ENCODE data around the gene PWP1. TPM values are rescaled to one million over a fixed set of nuclear protein-coding genes. Genes with fewer than 3 reads are reported as not detected.

Gene PWP1
- total RNA-seq, 4 donors from 2014 or later, result 60.7 to 70.8 (median 69.0) TPM

GRCh38 chr12:107651571-107652449 lies 33.8 kb upstream of the PWP1 start:
- no peak for TF ChIP-seq CTCF (IDR thresholded peaks at IDR 0.05; ENCODE audit: low read depth)

GRCh38 chr12:107653519-107653918 lies 32.1 kb upstream of the PWP1 start:
- no peak for TF ChIP-seq CTCF (IDR thresholded peaks at IDR 0.05; ENCODE audit: low read depth)

GRCh38 chr12:107654873-107655272 lies 30.7 kb upstream of the PWP1 start:
- TF ChIP-seq CTCF (IDR thresholded peaks at IDR 0.05; ENCODE audit: low read depth), result no peak

- no peak for TF ChIP-seq CTCF (IDR thresholded peaks at IDR 0.05; ENCODE audit: low read depth)
Measured at GRCh38 chr12:107655281-107656065, 30.1 kb upstream of the PWP1 start.

GRCh38 chr12:107656302-107656701 lies 29.3 kb upstream of the PWP1 start:
- no peak for TF ChIP-seq CTCF (IDR thresholded peaks at IDR 0.05; ENCODE audit: low read depth)

GRCh38 chr12:107657133-107657532 lies 28.5 kb upstream of the PWP1 start:
- no peak for TF ChIP-seq CTCF (IDR thresholded peaks at IDR 0.05; ENCODE audit: low read depth)

- no peak for TF ChIP-seq CTCF (IDR thresholded peaks at IDR 0.05; ENCODE audit: low read depth)
Measured at GRCh38 chr12:107657621-107658020, 28.0 kb upstream of the PWP1 start.
